MM.1S (cell line): ENCODE measurements around the gene GPC1.

Experiments
- EZH2 ChIP-seq: fragments of 300-600 bp; sonication (generic); optimal IDR thresholded peaks from 2 replicates; pipeline ENCODE3; 2017; ENCODE audit warnings: low read depth, mild to moderate bottlenecking, antibody characterized with exemption, low read length, mixed read lengths
- TF ChIP-seq, protein P1 (sequence below): fragments of 300-600 bp; sonication (generic); IDR thresholded peaks from 2 replicates; pipeline ENCODE4 v1.5.1; 2016; ENCODE audit warnings: antibody characterized with exemption, low read length, mixed read lengths

DNA sequence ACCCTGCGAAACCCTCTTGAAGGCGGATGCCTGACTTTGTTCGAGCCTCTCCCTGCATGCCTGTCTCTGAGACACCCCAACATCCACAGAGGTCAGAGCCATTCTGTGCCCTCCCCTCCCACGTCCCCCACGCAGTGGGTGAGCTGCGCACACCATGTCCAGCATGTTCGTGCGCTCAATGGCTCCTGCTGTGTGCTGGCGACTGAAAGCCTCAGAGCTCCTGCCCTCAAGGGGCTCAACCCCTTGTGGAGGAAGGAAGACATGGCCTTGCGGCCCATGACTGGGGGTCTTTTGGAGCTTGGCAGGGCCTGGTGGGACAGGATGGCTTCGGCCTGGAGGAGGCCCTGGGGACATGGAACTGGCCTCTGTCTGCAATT, 76.6 kb downstream of the GPC1 start:
- TF ChIP-seq, protein P1, sequence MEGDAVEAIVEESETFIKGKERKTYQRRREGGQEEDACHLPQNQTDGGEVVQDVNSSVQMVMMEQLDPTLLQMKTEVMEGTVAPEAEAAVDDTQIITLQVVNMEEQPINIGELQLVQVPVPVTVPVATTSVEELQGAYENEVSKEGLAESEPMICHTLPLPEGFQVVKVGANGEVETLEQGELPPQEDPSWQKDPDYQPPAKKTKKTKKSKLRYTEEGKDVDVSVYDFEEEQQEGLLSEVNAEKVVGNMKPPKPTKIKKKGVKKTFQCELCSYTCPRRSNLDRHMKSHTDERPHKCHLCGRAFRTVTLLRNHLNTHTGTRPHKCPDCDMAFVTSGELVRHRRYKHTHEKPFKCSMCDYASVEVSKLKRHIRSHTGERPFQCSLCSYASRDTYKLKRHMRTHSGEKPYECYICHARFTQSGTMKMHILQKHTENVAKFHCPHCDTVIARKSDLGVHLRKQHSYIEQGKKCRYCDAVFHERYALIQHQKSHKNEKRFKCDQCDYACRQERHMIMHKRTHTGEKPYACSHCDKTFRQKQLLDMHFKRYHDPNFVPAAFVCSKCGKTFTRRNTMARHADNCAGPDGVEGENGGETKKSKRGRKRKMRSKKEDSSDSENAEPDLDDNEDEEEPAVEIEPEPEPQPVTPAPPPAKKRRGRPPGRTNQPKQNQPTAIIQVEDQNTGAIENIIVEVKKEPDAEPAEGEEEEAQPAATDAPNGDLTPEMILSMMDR = no peak
- no peak for TF ChIP-seq EZH2
